ENCODE results near the gene ADARB1.

The ADARB1 gene

DNA sequence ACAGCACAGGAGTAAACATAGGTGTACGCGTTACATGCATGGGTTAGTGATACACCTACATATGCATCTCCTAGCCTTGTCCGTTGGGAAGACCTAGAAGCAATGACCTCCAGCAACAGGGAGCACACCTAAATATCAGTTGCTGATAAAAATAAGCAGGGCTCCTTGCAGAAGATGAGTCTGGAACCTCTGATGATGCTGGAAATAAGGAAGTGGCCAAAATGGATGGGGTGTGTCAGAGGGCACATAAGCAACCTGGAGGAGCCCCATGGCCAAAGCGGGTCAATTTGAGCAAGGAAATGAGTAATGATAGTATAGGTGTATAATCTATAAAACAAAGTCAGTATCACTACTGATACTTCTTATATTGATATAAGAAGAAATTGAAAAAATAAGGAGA, 13.7 kb downstream of the ADARB1 start:
- no peaks in the 10 kb centered on the region for H3K9me3 ChIP-seq (ENCODE audit: severe bottlenecking)
- no peak for TF ChIP-seq CTCF (IDR thresholded peaks at IDR 0.05; ENCODE audit: poor library complexity, severe bottlenecking)
- no peaks in the 10 kb centered on the region for H3K27me3 ChIP-seq (ENCODE audit: insufficient read depth, poor library complexity, severe bottlenecking)
- H3K4me1 ChIP-seq (ENCODE audit: insufficient read depth, poor library complexity, severe bottlenecking): no peaks in the 10 kb centered on the region
- no peak for DNase-seq (ENCODE audit: low spot score)
- ATAC-seq (ENCODE audit: low read depth): no peak
- H3K36me3 ChIP-seq (ENCODE audit: low read depth): no peaks in the 10 kb centered on the region
- H3K27ac ChIP-seq (ENCODE audit: poor library complexity, severe bottlenecking): no peak overlapping the region
- H3K4me3 ChIP-seq (ENCODE audit: severe bottlenecking): no peak overlapping the region

DNA sequence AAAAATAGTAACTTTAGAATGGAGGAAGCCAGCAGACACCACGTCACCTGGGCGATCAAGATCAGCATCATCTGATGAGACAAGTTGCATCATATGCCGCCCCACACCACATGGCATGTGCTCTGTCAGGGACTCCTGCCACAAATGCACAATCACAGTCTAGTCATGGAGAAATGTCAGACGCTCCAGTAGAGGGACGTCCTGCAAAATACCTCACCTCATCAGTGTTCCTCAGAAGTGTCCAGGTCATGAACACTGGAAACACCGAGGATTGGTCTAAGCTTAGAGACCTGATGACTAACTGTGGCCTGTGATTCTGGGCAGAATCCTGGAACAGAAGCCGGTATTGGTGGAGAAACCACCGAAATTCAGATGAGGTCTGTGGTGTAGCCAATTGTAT, 14.3 kb downstream of the ADARB1 start:
- TF ChIP-seq CTCF (IDR thresholded peaks at IDR 0.05; ENCODE audit: poor library complexity, severe bottlenecking): no peak
- no peak overlapping the region for H3K27ac ChIP-seq (ENCODE audit: poor library complexity, severe bottlenecking)
- DNase-seq (ENCODE audit: low spot score) (no peak), ATAC-seq (ENCODE audit: low read depth) (no peak)
- no peaks in the 10 kb centered on the region for H3K36me3 ChIP-seq (ENCODE audit: low read depth)
- no peak overlapping the region for H3K4me3 ChIP-seq (ENCODE audit: severe bottlenecking)
- no peaks in the 10 kb centered on the region for H3K4me1 ChIP-seq (ENCODE audit: insufficient read depth, poor library complexity, severe bottlenecking)
- H3K9me3 ChIP-seq (ENCODE audit: severe bottlenecking): no peaks in the 10 kb centered on the region
- H3K27me3 ChIP-seq (ENCODE audit: insufficient read depth, poor library complexity, severe bottlenecking): no peaks in the 10 kb centered on the region

DNA sequence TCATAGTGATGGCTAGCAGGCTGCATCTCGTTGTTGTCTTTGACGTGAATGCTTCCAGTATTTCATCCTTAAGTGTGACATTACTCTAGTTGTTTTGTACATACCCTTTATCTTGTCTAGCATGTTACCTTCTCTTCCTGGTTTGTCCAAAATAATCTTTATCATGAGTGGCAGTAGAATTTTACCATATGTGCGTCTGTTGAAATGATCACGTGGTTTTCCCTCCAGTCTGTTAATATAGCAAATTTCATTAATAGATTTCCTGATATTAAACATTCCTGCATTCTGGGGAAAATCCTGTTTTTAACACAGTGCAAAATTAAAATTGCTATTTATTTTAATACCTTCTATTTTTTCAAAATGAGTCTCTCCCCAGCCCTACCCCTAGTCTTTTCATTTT, 15.6 kb downstream of the ADARB1 start:
- H3K27ac ChIP-seq (ENCODE audit: poor library complexity, severe bottlenecking): no peak overlapping the region
- H3K9me3 ChIP-seq (ENCODE audit: severe bottlenecking): no peaks in the 10 kb centered on the region
- no peak for TF ChIP-seq CTCF (IDR thresholded peaks at IDR 0.05; ENCODE audit: poor library complexity, severe bottlenecking)
- no peaks in the 10 kb centered on the region for H3K4me1 ChIP-seq (ENCODE audit: insufficient read depth, poor library complexity, severe bottlenecking)
- ATAC-seq (ENCODE audit: low read depth) (no peak), DNase-seq (ENCODE audit: low spot score) (no peak)
- H3K36me3 ChIP-seq (ENCODE audit: low read depth): no peaks in the 10 kb centered on the region
- no peaks in the 10 kb centered on the region for H3K27me3 ChIP-seq (ENCODE audit: insufficient read depth, poor library complexity, severe bottlenecking)
- no peak overlapping the region for H3K4me3 ChIP-seq (ENCODE audit: severe bottlenecking)

GRCh38 chr21:45090966-45091365, 16.6 kb downstream of the ADARB1 start:
- no peaks in the 10 kb centered on the region for H3K27me3 ChIP-seq (ENCODE audit: insufficient read depth, poor library complexity, severe bottlenecking)
- H3K4me1 ChIP-seq (ENCODE audit: insufficient read depth, poor library complexity, severe bottlenecking): no peaks in the 10 kb centered on the region
- H3K36me3 ChIP-seq (ENCODE audit: low read depth): no peaks in the 10 kb centered on the region
- ATAC-seq (ENCODE audit: low read depth): no peak
- H3K9me3 ChIP-seq (ENCODE audit: severe bottlenecking): no peaks in the 10 kb centered on the region
- DNase-seq (ENCODE audit: low spot score): no peak
- no peak for TF ChIP-seq CTCF (IDR thresholded peaks at IDR 0.05; ENCODE audit: poor library complexity, severe bottlenecking)
- H3K27ac ChIP-seq (ENCODE audit: poor library complexity, severe bottlenecking): no peak overlapping the region
- H3K4me3 ChIP-seq (ENCODE audit: severe bottlenecking): no peak overlapping the region

GRCh38 chr21:45091550-45092322, 17.4 kb downstream of the ADARB1 start:
- no peaks in the 10 kb centered on the region for H3K36me3 ChIP-seq (ENCODE audit: low read depth)
- no peak overlapping the region for H3K27ac ChIP-seq (ENCODE audit: poor library complexity, severe bottlenecking)
- no peaks in the 10 kb centered on the region for H3K9me3 ChIP-seq (ENCODE audit: severe bottlenecking)
- H3K4me1 ChIP-seq (ENCODE audit: insufficient read depth, poor library complexity, severe bottlenecking): no peaks in the 10 kb centered on the region
- ATAC-seq (ENCODE audit: low read depth) (no peak), DNase-seq (ENCODE audit: low spot score) (no peak)
- no peak overlapping the region for H3K4me3 ChIP-seq (ENCODE audit: severe bottlenecking)
- TF ChIP-seq CTCF (IDR thresholded peaks at IDR 0.05; ENCODE audit: poor library complexity, severe bottlenecking): no peak
- H3K27me3 ChIP-seq (ENCODE audit: insufficient read depth, poor library complexity, severe bottlenecking): no peaks in the 10 kb centered on the region

All from RWPE2 (cell line).